ENCODE measurements around the gene ZBTB16. TPM values are rescaled to one million over a fixed set of nuclear protein-coding genes. Genes with fewer than 3 reads are reported as not detected.

The ZBTB16 gene
- total and polyA plus RNA-seq, 2 of the 4 experiments (the other 2 are of a cell fraction), result not detected

DNA sequence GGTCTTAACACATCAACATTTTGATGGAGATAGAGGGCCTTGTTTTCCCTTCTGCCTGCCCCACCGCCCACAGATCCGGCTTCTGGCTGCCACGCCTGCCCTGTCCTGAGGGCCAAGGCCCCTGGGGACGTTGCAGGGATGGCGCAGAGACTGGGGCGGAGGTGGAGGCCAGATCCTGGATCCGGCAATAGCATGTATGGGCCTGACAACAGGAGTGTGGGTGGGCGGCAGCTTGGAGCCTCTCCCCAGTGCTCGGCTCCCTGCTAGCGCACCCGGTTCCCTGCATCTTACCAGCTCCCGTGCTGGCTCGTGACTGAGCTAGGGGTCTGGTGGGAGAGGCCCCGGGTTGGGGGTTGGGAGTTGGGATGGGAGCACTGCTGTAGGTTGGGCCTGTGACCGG, 95.6 kb downstream of the ZBTB16 start:
- POLR2A ChIA-PET (ENCODE audit: unreplicated experiment), result no interaction called here
- ATAC-seq (ENCODE audit: low read depth), result no peak

More for the DNA sequence above, 95.6 kb downstream of the ZBTB16 start:
- H4K8ac ChIP-seq (ENCODE audit: low read depth in 2 of 2, low read length in 2 of 2), result no peak overlapping the region
- no peak overlapping the region for H3K56ac ChIP-seq (ENCODE audit: extremely low read depth, insufficient read depth, low read length)
- H3K9me1 ChIP-seq (ENCODE audit: insufficient read depth, low read length), result no peaks in the 10 kb centered on the region
- intact Hi-C loops (cut with micrococcal nuclease), result no loop called here
- TF ChIP-seq POLR2A (IDR thresholded peaks at IDR 0.05; ENCODE audit: low read depth, low read length) (no peak), MAZ (IDR thresholded peaks at IDR 0.05; ENCODE audit: borderline replicate concordance, low read depth, low read length) (no peak), MXI1 (IDR thresholded peaks at IDR 0.05; ENCODE audit: borderline replicate concordance, low read depth, low read length) (no peak), RAD21 (IDR thresholded peaks at IDR 0.05; ENCODE audit: low read length) (no peak), RCOR1 (IDR thresholded peaks at IDR 0.05; ENCODE audit: insufficient replicate concordance, low read length) (no peak), SMC3 (IDR thresholded peaks at IDR 0.05; ENCODE audit: low read depth, low read length) (no peak), MAFK (IDR thresholded peaks at IDR 0.05; ENCODE audit: low read depth, low read length) (no peak), CHD1 (IDR thresholded peaks at IDR 0.05; ENCODE audit: low read depth, low read length) (no peak), RFX5 (IDR thresholded peaks at IDR 0.05; ENCODE audit: low read depth, low read length) (no peak)
- TF ChIP-seq, protein P1, sequence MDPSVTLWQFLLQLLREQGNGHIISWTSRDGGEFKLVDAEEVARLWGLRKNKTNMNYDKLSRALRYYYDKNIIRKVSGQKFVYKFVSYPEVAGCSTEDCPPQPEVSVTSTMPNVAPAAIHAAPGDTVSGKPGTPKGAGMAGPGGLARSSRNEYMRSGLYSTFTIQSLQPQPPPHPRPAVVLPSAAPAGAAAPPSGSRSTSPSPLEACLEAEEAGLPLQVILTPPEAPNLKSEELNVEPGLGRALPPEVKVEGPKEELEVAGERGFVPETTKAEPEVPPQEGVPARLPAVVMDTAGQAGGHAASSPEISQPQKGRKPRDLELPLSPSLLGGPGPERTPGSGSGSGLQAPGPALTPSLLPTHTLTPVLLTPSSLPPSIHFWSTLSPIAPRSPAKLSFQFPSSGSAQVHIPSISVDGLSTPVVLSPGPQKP (IDR thresholded peaks at IDR 0.05; ENCODE audit: borderline replicate concordance, low read depth, low read length), result no peak
- H2BK20ac ChIP-seq (ENCODE audit: low read depth, low read length), result no peak overlapping the region
- H3K4ac ChIP-seq (ENCODE audit: low read depth, low read length), result no peak overlapping the region
- H2BK120ac ChIP-seq (ENCODE audit: low read depth, low read length), result no peak overlapping the region
- H3K79me1 ChIP-seq (ENCODE audit: low read depth in 1 of 2, low read length in 2 of 2), result no peaks in the 10 kb centered on the region
- no peak overlapping the region for H2AK5ac ChIP-seq (ENCODE audit: low read depth, low read length)
- no peak overlapping the region for H2AK9ac ChIP-seq (replicated peaks; ENCODE audit: low read depth, low read length, poor library complexity)
- H3K18ac ChIP-seq (ENCODE audit: low read depth, low read length), result no peak overlapping the region
- H3K9me3 ChIP-seq (ENCODE audit: control insufficient read depth, insufficient read depth, low read length), result no peaks in the 10 kb centered on the region
- no peak for DNase-seq
- no peak overlapping the region for H3K4me3 ChIP-seq (ENCODE audit: insufficient read depth, low read depth, low read length)
- no peak overlapping the region for H4K5ac ChIP-seq (ENCODE audit: low read depth, low read length)
- CTCF ChIA-PET, result no interaction called here
- no peak overlapping the region for H4K91ac ChIP-seq (ENCODE audit: insufficient read depth, low read depth, low read length)
- H2BK15ac ChIP-seq (ENCODE audit: low read depth, low read length), result no peak overlapping the region
- dilution Hi-C loops (cut with HindIII; ENCODE audit: low sequenced_read_pairs, unreplicated experiment), result no loop called here
- in situ Hi-C loops (cut with MboI; ENCODE audit: low sequenced_read_pairs), result no loop called here
- peaks cover 47% of the 10 kb centered on the region for H3K27me3 ChIP-seq (ENCODE audit: control insufficient read depth, insufficient read depth, low read length)
- no peak overlapping the region for H3K14ac ChIP-seq (replicated peaks; ENCODE audit: low read depth, low read length)
- no peaks in the 10 kb centered on the region for H4K20me1 ChIP-seq (ENCODE audit: insufficient read depth, low read length)
- H3K36me3 ChIP-seq (ENCODE audit: control insufficient read depth, insufficient read depth, low read length), result no peaks in the 10 kb centered on the region
- BruUV-seq (replicated peaks), result no TSS peak
- no peak overlapping the region for H3K23ac ChIP-seq (ENCODE audit: low read depth, low read length)
- no peak overlapping the region for H2BK5ac ChIP-seq (ENCODE audit: low read depth, low read length, poor library complexity, severe bottlenecking)
- no peak overlapping the region for H3K27ac ChIP-seq (ENCODE audit: insufficient read depth, low read length)
- no peak overlapping the region for H3K9ac ChIP-seq (ENCODE audit: low read depth, low read length)
- H3K4me2 ChIP-seq (ENCODE audit: low read depth, low read length), result no peak overlapping the region
- WGBS, 2 experiments (ENCODE audit: extremely low coverage in 2 of 2, insufficient read length in 1 of 2), result 100% methylated on average over 2 of the region's 15 CpGs; no CpG with 5 or more reads in 1 of the 2 experiments
- peaks cover 5% of the 10 kb centered on the region; the same call in 1 of the 2 replicates for H3K4me1 ChIP-seq (ENCODE audit: control insufficient read depth, insufficient read depth, low read length)
- H2AFZ ChIP-seq (replicated peaks; ENCODE audit: low read length, poor library complexity), result no peak overlapping the region

Measured in IMR-90 (cell line).